Colonic mucosa (tissue), 4 donors: ENCODE data around the gene CLIC4. TPM values are rescaled to one million over a fixed set of nuclear protein-coding genes. Genes with fewer than 3 reads are reported as not detected.

Experiments
- DNase-seq: peaks from one replicate; pipeline ENCODE4 v3.0.0-alpha.2; 2020
- H3K27ac ChIP-seq: fragments of 200-600 bp; one replicate; pipeline ENCODE4 v1.8.0; 2021
- H3K27me3 ChIP-seq: fragments of 200-600 bp; one replicate; pipeline ENCODE4 v1.8.0; 2021
- H3K36me3 ChIP-seq: fragments of 200-600 bp; one replicate; pipeline ENCODE4 v1.8.0; 2021
- H3K4me1 ChIP-seq: fragments of 200-600 bp; one replicate; pipeline ENCODE4 v1.8.0; 2021; ENCODE audit warnings: mild to moderate bottlenecking
- H3K4me3 ChIP-seq: fragments of 200-600 bp; one replicate; pipeline ENCODE4 v1.8.0; 2021
- H3K9ac ChIP-seq, 2 donors: one replicate each; pipeline ENCODE4 v1.7.0; 2013; ENCODE audit warnings: control low read depth in 2 of 2, low read depth in 2 of 2, low read length in 2 of 2
- H3K9me3 ChIP-seq: fragments of 200-600 bp; one replicate; pipeline ENCODE4 v1.8.0; 2021
- CTCF ChIP-seq: fragments of 200-600 bp; IDR thresholded peaks from one replicate; pipeline ENCODE4 v1.8.0; 2022; ENCODE audit warnings: antibody characterized with exemption, mild to moderate bottlenecking
- intact Hi-C: fragments of 100-400 bp; cut with DNase I; formaldehyde crosslinking; loops from one replicate; pipeline ENCODE4 v1.14.1; 2022
- total RNA-seq, 2 donors: library from RNA; stranded (reverse); fragmentation: NEBNext Ultra II Directional in 1 of 2; extraction: Animal tissue kit (Norgen Biotek cat#: 25700) in 1 of 2; gene quantifications; one replicate each; pipeline ENCODE4 v1.2.1, GENCODE V29; 2021
- donor health status: healthy.
- donor health status: DM: no; HTN: no; CAD: no.
- donor health status: DM: no; HTN: no; CAD: no.

CLIC4 gene
- total RNA-seq, 2 donors from 2014 or later = 38.0 to 84.8 TPM

GRCh38 chr1:24748191-24749121, 3.2 kb downstream of the CLIC4 start:
- H3K9ac ChIP-seq = peak overlapping the region in 1 of 2 donors; percentile 8

GRCh38 chr1:24749252-24749651, 4.0 kb downstream of the CLIC4 start:
- Histone ChIP-seq H3K27ac (no peak overlapping the region), H3K4me3 (no peak overlapping the region), H3K4me1 (no peaks in the 10 kb centered on the region), H3K36me3 (no peaks in the 10 kb centered on the region), H3K9ac (no peak overlapping the region), H3K27me3 (no peaks in the 10 kb centered on the region), H3K9me3 (no peaks in the 10 kb centered on the region)
- DNase-seq = no peak
- intact Hi-C loops = no loop called here
- no peak for TF ChIP-seq CTCF

More at GRCh38 chr1:24748191-24749121, 3.2 kb downstream of the CLIC4 start:
- no peaks in the 10 kb centered on the region for H3K9me3 ChIP-seq
- no peaks in the 10 kb centered on the region for H3K36me3 ChIP-seq
- TF ChIP-seq CTCF = no peak
- no peak for DNase-seq
- intact Hi-C loops = no loop called here
- no peak overlapping the region for H3K4me3 ChIP-seq
- H3K27me3 ChIP-seq = no peaks in the 10 kb centered on the region
- peak overlapping the region; percentile 4 for H3K27ac ChIP-seq
- H3K4me1 ChIP-seq = peaks cover 6% of the 10 kb centered on the region

GRCh38 chr1:24749886-24750285, 4.6 kb downstream of the CLIC4 start:
- Histone ChIP-seq H3K27ac (no peak overlapping the region), H3K4me3 (no peak overlapping the region), H3K27me3 (no peaks in the 10 kb centered on the region), H3K9ac (no peak overlapping the region), H3K9me3 (no peaks in the 10 kb centered on the region), H3K4me1 (no peaks in the 10 kb centered on the region), H3K36me3 (no peaks in the 10 kb centered on the region)
- no peak for TF ChIP-seq CTCF
- intact Hi-C loops = loop anchor here (10.0 kb wide), 1 partner anchor 75 kb away; no protein-coding TSS in a partner anchor
- DNase-seq = no peak

GRCh38 chr1:24751833-24752232, 6.6 kb downstream of the CLIC4 start:
- Histone ChIP-seq H3K4me1 (no peaks in the 10 kb centered on the region), H3K9ac (no peak overlapping the region), H3K27me3 (no peaks in the 10 kb centered on the region), H3K9me3 (no peaks in the 10 kb centered on the region), H3K36me3 (no peaks in the 10 kb centered on the region), H3K27ac (no peak overlapping the region), H3K4me3 (no peak overlapping the region)
- TF ChIP-seq CTCF = no peak
- no peak for DNase-seq
- intact Hi-C loops = loop anchor here (10.0 kb wide), 1 partner anchor 73 kb away; no protein-coding TSS in a partner anchor

- Histone ChIP-seq H3K4me3 (no peak overlapping the region), H3K9me3 (no peaks in the 10 kb centered on the region), H3K27ac (no peak overlapping the region), H3K36me3 (no peaks in the 10 kb centered on the region), H3K27me3 (no peaks in the 10 kb centered on the region), H3K4me1 (no peaks in the 10 kb centered on the region), H3K9ac (no peak overlapping the region)
- TF ChIP-seq CTCF = no peak
- intact Hi-C loops = loop anchor here (10.0 kb wide), 1 partner anchor 72 kb away; no protein-coding TSS in a partner anchor
- no peak for DNase-seq
These were observed 7.1 kb downstream of the CLIC4 start for GRCh38 chr1:24752305-24752704.
